Loucy (cell line): ENCODE data around the gene MOSMO.
"Not testable (repeated sequence)": the region's sequence is repeated elsewhere in the genome, so short reads cannot be mapped to it uniquely, and the experiment has no call there.

Experiments
- EZH2phosphoT487 ChIP-seq: fragments of 200-600 bp; IDR thresholded peaks from 2 replicates; pipeline ENCODE4 v1.6.1; 2018; ENCODE audit warnings: antibody characterized with exemption, mild to moderate bottlenecking, moderate library complexity, borderline replicate concordance
- TF ChIP-seq, protein P1 (sequence below): fragments of 200-600 bp; sonication (generic); conservative IDR thresholded peaks from 2 replicates; pipeline ENCODE4 v1.5.1; 2014; ENCODE audit warnings: mild to moderate bottlenecking, antibody characterized with exemption, low read length

DNA sequence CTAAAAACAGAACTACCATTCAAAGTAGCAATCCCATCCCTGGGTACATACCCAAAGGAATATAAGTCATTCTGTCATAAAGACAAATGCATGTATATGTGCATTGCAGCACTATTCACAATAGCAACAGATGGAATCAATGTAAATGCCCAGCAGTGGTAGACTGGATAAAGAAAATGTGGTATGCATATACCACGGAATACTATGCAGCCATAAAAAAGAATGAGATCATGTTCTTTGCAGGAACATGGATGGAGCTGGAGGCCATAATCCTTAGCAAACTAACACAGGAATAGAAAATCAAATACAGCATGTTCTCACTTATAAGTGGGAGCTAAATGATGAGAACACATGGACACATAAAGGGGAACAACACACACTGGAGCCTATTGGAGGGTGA is 120.6 kb downstream of the MOSMO start:
- TF ChIP-seq, protein P1, sequence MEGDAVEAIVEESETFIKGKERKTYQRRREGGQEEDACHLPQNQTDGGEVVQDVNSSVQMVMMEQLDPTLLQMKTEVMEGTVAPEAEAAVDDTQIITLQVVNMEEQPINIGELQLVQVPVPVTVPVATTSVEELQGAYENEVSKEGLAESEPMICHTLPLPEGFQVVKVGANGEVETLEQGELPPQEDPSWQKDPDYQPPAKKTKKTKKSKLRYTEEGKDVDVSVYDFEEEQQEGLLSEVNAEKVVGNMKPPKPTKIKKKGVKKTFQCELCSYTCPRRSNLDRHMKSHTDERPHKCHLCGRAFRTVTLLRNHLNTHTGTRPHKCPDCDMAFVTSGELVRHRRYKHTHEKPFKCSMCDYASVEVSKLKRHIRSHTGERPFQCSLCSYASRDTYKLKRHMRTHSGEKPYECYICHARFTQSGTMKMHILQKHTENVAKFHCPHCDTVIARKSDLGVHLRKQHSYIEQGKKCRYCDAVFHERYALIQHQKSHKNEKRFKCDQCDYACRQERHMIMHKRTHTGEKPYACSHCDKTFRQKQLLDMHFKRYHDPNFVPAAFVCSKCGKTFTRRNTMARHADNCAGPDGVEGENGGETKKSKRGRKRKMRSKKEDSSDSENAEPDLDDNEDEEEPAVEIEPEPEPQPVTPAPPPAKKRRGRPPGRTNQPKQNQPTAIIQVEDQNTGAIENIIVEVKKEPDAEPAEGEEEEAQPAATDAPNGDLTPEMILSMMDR = not testable (repeated sequence)
- not testable (repeated sequence) for TF ChIP-seq EZH2phosphoT487
